Measurements from ENCODE around the gene CAB39L.

DNA sequence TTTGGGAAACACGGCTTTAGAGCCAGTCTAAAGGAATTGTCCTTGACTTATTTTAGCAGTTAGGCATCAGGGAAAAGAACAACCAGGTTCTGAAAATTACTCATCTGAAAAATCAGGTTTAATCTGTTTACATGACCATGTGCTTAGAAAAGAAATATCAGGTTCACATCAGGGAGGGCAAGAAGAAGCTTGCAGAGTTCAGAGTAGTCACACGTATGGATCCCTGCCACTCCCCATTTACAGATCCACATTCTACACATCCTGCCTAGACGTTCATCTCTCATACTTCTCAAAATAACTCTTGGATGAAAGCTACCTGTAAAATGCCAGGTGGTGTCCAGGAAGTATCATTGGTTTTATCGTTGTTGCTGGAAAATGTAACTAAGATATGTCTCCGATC lies 37.9 kb upstream of the CAB39L start:
- TF ChIP-seq, protein P1, sequence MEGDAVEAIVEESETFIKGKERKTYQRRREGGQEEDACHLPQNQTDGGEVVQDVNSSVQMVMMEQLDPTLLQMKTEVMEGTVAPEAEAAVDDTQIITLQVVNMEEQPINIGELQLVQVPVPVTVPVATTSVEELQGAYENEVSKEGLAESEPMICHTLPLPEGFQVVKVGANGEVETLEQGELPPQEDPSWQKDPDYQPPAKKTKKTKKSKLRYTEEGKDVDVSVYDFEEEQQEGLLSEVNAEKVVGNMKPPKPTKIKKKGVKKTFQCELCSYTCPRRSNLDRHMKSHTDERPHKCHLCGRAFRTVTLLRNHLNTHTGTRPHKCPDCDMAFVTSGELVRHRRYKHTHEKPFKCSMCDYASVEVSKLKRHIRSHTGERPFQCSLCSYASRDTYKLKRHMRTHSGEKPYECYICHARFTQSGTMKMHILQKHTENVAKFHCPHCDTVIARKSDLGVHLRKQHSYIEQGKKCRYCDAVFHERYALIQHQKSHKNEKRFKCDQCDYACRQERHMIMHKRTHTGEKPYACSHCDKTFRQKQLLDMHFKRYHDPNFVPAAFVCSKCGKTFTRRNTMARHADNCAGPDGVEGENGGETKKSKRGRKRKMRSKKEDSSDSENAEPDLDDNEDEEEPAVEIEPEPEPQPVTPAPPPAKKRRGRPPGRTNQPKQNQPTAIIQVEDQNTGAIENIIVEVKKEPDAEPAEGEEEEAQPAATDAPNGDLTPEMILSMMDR (IDR thresholded peaks at IDR 0.05; ENCODE audit: poor library complexity, severe bottlenecking) = no peak
- TF ChIP-seq POLR2AphosphoS5 (IDR thresholded peaks at IDR 0.05) = no peak
- TF ChIP-seq MXI1 (conservative IDR thresholded peaks at IDR 0.05; ENCODE audit: poor library complexity, severe bottlenecking) = no peak
- no peak for TF ChIP-seq EZH2 (IDR thresholded peaks at IDR 0.05; ENCODE audit: borderline replicate concordance, insufficient read depth, low read length, poor library complexity, severe bottlenecking)
- TF ChIP-seq, protein P2, sequence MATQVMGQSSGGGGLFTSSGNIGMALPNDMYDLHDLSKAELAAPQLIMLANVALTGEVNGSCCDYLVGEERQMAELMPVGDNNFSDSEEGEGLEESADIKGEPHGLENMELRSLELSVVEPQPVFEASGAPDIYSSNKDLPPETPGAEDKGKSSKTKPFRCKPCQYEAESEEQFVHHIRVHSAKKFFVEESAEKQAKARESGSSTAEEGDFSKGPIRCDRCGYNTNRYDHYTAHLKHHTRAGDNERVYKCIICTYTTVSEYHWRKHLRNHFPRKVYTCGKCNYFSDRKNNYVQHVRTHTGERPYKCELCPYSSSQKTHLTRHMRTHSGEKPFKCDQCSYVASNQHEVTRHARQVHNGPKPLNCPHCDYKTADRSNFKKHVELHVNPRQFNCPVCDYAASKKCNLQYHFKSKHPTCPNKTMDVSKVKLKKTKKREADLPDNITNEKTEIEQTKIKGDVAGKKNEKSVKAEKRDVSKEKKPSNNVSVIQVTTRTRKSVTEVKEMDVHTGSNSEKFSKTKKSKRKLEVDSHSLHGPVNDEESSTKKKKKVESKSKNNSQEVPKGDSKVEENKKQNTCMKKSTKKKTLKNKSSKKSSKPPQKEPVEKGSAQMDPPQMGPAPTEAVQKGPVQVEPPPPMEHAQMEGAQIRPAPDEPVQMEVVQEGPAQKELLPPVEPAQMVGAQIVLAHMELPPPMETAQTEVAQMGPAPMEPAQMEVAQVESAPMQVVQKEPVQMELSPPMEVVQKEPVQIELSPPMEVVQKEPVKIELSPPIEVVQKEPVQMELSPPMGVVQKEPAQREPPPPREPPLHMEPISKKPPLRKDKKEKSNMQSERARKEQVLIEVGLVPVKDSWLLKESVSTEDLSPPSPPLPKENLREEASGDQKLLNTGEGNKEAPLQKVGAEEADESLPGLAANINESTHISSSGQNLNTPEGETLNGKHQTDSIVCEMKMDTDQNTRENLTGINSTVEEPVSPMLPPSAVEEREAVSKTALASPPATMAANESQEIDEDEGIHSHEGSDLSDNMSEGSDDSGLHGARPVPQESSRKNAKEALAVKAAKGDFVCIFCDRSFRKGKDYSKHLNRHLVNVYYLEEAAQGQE (IDR thresholded peaks at IDR 0.05; ENCODE audit: borderline replicate concordance) = no peak
- TF ChIP-seq EP300 (conservative IDR thresholded peaks at IDR 0.05; ENCODE audit: poor library complexity, severe bottlenecking) = no peak
- no peak for TF ChIP-seq TAF1 (IDR thresholded peaks at IDR 0.05; ENCODE audit: low read depth)
- no peak for TF ChIP-seq SMC3 (conservative IDR thresholded peaks at IDR 0.05; ENCODE audit: poor library complexity)
